Astrocyte (in vitro differentiated cells and primary cell): ENCODE data around the gene REC114.

ENCODE experiments used
- CTCF ChIP-seq: IDR thresholded peaks from 2 replicates; pipeline ENCODE4 v1.5.1; 2011; ENCODE audit warnings: low read depth, mild to moderate bottlenecking, inconsistent platforms, low read length, moderate library complexity; ENCODE audit not compliant: insufficient read depth
- EZH2 ChIP-seq: IDR thresholded peaks from 2 replicates; pipeline ENCODE4 v1.6.1; 2012; ENCODE audit warnings: mild to moderate bottlenecking, low read length, inconsistent platforms; ENCODE audit not compliant: insufficient read depth

GRCh38 chr15:73608475-73608874 lies 165.5 kb downstream of the REC114 start:
- TF ChIP-seq CTCF (no peak), EZH2 (no peak)
